GM12891 (cell line): ENCODE data around the gene CHCHD6.
A peak's percentile ranks its signal among the peaks of the same experiment; 100 is the strongest.

Experiments used
- DNase-seq: peaks from one replicate; pipeline ENCODE4 v3.0.0; 2011; ENCODE audit warnings: low spot score; ENCODE audit not compliant: insufficient read length
- FAIRE-seq: peaks from 2 replicates; lab custom pipeline; 2011; peaks lifted over from hg19 to GRCh38; lab: Jason Lieb, UNC
- PAX5 ChIP-seq: IDR thresholded peaks from 2 replicates; pipeline ENCODE4 v1.6.1; 2011; ENCODE audit warnings: low read length, moderate library complexity, mild to moderate bottlenecking; ENCODE audit not compliant: insufficient read depth, severe bottlenecking
- POLR2A ChIP-seq: IDR thresholded peaks from 2 replicates; pipeline ENCODE4 v1.6.1; 2011; ENCODE audit warnings: low read depth, low read length, control low read depth
- POLR2AphosphoS5 ChIP-seq: IDR thresholded peaks from 2 replicates; pipeline ENCODE4 v1.6.1; 2011; ENCODE audit warnings: low read depth, low read length, control low read depth
- POU2F2 ChIP-seq: IDR thresholded peaks from 2 replicates; pipeline ENCODE4 v1.6.1; 2011; ENCODE audit warnings: low read depth, mild to moderate bottlenecking, control low read depth, low read length, moderate library complexity
- SPI1 ChIP-seq: IDR thresholded peaks from 2 replicates; pipeline ENCODE4 v1.6.1; 2011; ENCODE audit warnings: low read depth, low read length, control low read depth
- TAF1 ChIP-seq: IDR thresholded peaks from 2 replicates; pipeline ENCODE4 v1.6.1; 2011; ENCODE audit warnings: low read depth, low read length, control low read depth

Gene CHCHD6

DNA sequence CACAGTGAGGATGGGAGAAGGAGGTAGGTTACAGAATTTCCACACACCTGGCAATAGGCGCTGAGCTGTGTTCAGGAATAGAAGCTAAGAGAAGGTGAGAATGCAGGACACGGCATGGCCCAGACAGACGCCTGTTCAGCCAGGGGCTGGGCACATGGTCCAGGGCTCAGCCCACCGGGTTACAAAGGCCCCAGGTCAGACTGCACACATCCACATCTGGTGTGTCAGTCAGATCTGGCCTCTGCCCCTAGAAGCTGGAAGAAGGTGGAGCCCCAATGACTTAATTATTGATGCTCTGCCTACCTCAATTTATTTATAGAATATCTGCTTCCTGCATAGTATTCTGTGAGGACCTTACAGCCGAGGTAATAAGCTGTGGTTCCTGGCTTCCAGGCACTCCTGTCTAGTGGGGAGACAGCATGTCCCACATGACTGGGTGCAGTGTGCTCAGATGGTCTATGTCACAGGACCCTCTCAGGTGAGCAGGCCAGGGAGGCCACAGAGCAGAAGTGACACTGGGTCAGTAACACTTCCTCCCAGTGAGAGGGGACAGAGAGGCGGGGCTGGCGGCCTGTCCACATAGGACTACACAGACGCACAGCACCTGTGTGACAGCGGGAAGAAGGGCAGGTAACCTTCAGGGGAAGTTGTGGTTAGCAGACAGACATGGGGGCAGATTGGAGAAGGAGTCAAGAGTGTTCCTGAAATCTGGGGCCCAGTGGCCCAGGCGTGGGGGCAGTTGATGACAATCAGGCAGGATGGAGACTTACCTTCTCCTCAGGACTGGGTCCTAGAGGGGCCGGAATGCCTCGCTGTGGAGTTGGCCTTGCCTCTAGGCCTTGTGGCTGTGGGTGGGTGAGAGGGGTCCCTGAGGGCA lies 240.3 kb downstream of the CHCHD6 start:
- DNase-seq (no peak), FAIRE-seq (peak; percentile 65)
- TF ChIP-seq PAX5 (no peak), SPI1 (peak; percentile 61)

DNA sequence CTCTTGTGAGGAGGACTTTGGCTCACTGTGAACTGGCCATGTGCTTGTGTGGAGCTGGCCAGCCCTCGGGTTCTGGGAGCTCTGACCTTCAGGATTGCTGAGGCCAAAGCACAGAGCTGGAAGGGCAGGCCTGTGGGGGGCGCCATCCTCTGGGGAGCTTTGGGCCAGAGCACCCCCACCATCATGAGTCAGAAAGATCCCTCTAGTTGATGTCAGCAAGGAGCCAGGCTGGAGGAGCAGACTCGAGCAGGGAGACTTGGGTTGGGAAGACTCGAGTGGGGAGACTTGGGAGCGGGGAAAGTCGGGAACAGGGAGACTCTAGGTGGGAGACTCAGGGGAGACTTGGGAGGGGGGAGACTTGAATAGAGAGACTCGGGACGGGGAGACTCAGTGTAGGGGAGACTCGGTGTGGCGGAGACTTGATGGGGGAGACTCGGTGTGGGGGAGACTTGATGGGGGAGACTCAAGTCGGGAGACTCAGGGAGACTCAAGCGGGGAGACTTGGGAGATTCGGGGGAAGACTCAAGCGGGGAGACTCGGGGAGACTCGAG lies 241.2 kb downstream of the CHCHD6 start:
- FAIRE-seq (no peak), DNase-seq (no peak)
- TF ChIP-seq SPI1 = no peak
- no peak for TF ChIP-seq POLR2AphosphoS5
- TF ChIP-seq TAF1 = no peak
- no peak for TF ChIP-seq POU2F2
- TF ChIP-seq PAX5 = no peak
- TF ChIP-seq POLR2A = no peak

DNA sequence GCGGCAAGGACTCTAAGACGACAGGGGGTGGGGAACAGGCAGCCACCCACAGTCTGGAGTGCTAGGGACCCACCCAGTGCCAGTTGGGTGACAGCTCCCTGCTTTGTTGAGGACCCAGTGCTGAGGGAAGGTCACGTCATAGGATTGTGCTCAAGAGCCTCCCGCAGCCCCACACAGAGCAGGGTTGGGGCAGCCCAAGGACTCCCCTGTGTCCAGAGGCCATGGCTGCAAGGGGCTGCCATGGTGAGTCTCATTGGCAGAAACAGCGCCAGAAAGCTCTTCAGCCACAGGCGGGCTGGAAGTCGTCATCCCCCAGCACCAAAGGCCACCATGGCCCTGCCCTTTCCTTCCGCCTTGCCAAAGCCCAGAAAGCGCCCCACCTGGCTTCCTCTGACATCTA lies 241.9 kb downstream of the CHCHD6 start:
- FAIRE-seq (no peak), DNase-seq (no peak)
- TF ChIP-seq POLR2AphosphoS5 = no peak
- no peak for TF ChIP-seq PAX5
- no peak for TF ChIP-seq SPI1
- no peak for TF ChIP-seq TAF1
- no peak for TF ChIP-seq POLR2A
- TF ChIP-seq POU2F2 = no peak

DNA sequence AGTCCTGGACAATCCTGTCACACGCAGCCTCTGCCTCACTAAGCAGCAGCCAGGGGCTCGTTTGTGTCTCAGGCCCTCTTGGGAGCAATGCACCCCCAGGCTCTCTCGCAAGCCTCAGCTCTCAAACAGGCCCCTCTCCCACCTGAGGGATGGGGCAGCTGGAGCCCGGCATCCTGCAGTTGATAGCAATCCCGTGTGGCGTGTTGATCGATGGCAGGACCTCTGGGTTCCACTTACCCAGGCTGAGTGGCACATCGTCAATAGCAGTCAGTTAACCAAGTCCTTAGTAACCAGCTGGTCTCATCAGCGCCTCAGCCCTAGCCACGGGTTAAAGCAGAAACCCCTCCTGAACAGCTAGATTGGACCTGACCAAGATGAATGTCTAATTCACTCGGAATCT lies 242.4 kb downstream of the CHCHD6 start:
- no peak for DNase-seq
- FAIRE-seq = no peak
- TF ChIP-seq POLR2AphosphoS5 = no peak
- no peak for TF ChIP-seq PAX5
- TF ChIP-seq TAF1 = no peak
- TF ChIP-seq POU2F2 = no peak
- TF ChIP-seq SPI1 = no peak
- no peak for TF ChIP-seq POLR2A

DNA sequence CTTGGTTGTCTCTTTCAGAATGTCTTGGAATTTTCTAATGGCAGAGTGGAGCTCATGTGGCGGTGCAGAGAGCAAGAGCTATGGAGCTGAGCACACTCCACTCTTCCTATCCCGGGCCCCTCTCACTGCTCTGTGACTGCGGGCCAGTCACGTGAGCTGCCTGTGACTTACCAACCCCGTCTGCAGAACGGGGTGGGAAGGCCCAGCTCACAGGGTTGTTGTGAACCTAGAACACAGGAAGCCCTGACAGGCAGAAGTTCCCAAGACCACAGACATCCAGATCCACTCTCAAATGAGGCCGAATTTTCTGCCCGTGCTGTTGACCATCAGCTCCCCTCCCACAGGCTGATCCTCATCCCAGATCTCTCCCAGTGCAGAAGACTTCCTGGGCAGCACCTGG lies 243.4 kb downstream of the CHCHD6 start:
- FAIRE-seq = peak; percentile 56
- no peak for DNase-seq
- no peak for TF ChIP-seq POLR2AphosphoS5

DNA sequence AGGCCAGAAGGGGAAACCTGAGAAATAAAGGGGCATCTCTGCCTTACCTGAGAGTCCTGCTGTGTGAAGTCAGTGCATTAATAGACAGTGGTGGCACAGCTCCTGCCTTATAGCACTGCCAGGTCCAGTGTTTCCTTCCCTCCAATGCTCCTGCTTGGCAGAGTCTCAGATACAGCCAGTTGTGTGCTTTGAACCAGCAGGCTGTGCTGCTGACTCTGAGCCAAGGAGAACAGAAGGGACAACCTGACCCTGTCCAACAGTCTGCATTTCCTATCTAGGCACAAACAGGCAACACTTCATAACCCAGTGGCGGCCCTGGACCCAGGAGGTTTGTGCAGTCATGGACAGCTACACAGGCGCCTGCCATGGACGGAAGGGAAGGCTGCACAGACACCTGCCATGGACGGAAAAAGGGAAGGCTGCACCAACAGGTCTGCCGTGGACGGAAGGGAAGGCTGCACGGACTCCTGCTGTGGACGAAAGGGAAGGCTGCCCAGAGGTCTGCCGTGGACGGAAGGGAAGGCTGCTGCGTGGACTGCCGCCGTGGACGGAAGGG lies 245.0 kb downstream of the CHCHD6 start:
- no peak for FAIRE-seq
- TF ChIP-seq POLR2A (no peak), POLR2AphosphoS5 (no peak), PAX5 (no peak), POU2F2 (no peak), SPI1 (no peak), TAF1 (no peak)
- no peak for DNase-seq

DNA sequence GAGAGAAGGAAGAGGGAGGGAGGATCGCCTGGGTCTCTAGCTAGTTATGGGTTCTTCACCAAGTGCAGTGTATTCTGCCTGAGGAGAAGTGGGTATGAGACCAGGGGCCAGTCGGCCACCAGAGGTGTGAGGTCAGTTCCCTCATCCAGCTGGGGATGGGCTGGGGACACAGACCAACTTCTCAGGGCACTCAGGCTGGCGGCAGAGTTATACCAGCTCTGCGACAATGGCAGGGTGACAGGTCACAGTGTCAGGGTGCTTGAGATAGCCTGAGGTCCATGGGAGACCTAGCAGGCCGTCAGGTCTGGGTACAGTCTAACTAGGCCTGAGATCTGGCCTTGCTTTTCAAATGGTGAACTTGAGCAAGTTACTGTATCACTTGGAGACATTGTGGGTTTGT lies 247.5 kb downstream of the CHCHD6 start:
- no peak for TF ChIP-seq PAX5
- no peak for TF ChIP-seq POLR2AphosphoS5
- no peak for TF ChIP-seq POU2F2
- no peak for TF ChIP-seq POLR2A
- TF ChIP-seq SPI1 = no peak
- no peak for TF ChIP-seq TAF1
- FAIRE-seq (no peak), DNase-seq (no peak)

DNA sequence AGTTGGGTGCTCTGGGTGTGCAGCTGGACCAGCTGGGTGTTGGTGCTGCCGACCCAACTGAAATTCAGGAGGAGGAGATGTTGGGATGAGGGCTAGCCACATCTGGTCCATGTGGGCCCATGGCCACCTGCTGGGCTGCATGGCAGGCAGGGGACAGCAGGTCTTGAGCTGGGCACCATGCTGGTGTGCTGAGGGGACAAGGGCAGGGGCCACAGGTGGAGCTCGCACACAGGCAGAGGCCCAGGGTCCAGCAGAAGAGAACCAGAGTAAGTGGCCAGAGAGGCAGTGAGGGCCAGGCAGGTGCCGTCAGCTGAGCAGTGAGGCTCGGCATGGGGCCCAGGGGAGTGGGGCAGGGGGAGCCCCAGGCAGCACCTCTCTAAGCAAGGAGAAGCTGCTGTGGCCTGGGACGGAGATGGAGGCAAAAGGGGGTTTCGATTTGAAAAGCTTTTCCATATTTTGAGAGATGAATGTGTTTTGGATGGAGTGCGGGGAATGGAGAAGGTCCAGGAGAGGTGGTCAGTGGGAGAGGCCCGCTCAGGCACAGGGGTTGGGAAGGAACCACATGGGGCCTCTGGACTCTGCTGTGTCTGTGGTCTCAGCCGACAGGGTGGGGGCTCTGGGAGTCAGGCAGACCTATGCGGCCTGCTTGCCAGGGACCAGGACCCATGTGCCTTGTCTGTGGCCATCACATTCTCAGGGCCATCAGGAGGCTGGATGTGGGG lies 248.4 kb downstream of the CHCHD6 start:
- DNase-seq = no peak

DNA sequence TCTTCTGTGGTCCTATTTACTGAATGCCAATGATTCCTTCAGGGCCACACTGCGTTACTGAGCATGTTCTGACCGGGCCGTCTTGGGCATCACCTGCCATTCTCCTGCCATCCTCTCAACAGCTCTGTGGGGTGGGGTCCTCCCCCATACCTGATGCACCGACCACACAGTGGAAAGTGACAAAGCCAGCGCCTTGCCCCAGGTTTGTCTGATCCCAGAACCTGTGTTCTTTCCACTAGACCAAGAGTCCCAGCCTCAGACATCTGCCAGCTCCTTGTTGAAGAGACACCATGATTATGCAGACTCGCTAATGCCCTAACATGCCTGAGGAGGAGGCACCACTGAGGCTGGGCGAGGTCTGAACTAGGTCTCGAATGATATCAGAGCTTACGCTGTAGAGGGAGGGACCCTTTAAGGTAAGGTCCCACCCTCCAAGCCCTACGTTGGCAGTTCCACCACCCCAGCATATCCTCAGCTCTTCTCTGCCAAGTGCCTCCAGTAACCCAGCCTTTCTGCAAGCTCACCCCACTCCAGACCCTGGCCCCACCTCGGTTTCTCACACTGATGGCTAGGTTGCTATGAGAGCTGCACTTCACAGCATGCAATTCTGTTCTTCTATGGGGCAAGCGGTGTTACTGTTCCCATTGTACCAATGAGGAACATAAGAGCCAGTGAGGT lies 249.1 kb downstream of the CHCHD6 start:
- DNase-seq = no peak
- FAIRE-seq = no peak
- TF ChIP-seq POU2F2 (no peak), TAF1 (no peak), SPI1 (no peak), POLR2AphosphoS5 (no peak), PAX5 (no peak), POLR2A (no peak)

More for the DNA sequence above, 248.4 kb downstream of the CHCHD6 start:
- FAIRE-seq = no peak
- TF ChIP-seq TAF1 (no peak), POLR2AphosphoS5 (no peak), SPI1 (no peak), POLR2A (no peak), POU2F2 (no peak), PAX5 (no peak)
